ENCODE results near the gene DOCK10.
"Not testable (repeated sequence)": the region's sequence is repeated elsewhere in the genome, so short reads cannot be mapped to it uniquely, and the experiment has no call there.

GRCh38 chr2:225047502-225047901, 5.2 kb upstream of the DOCK10 start:
- not testable (repeated sequence) for TF ChIP-seq CTCF (IDR thresholded peaks at IDR 0.05; ENCODE audit: borderline replicate concordance, extremely low read depth, low read length, poor library complexity, severe bottlenecking); EZH2 (IDR thresholded peaks at IDR 0.05; ENCODE audit: borderline replicate concordance, low read depth, low read length, severe bottlenecking)

All from DND-41 (cell line).